KMS-11 (cell line): Measurements from ENCODE around the gene TTLL13.
"Not testable (repeated sequence)": the region's sequence is repeated elsewhere in the genome, so short reads cannot be mapped to it uniquely, and the experiment has no call there.

Source experiments
- H2AFZ ChIP-seq: fragments of 200-600 bp; sonication (generic); 2 replicates; pipeline ENCODE4 v1.6.1; 2016; ENCODE audit warnings: antibody characterized with exemption, mixed run types, low read depth
- H3K27ac ChIP-seq: fragments of 200-600 bp; sonication (generic); 2 replicates; pipeline ENCODE4 v1.6.1; 2016; ENCODE audit warnings: mild to moderate bottlenecking, mixed run types
- H3K27me3 ChIP-seq: fragments of 200-600 bp; sonication (generic); 2 replicates; pipeline ENCODE4 v1.6.1; 2017; ENCODE audit warnings: mild to moderate bottlenecking, low read depth, mixed run types, moderate library complexity; ENCODE audit not compliant: insufficient read depth
- H3K36me3 ChIP-seq: fragments of 200-600 bp; sonication (generic); 2 replicates; pipeline ENCODE4 v1.6.1; 2017; ENCODE audit warnings: mild to moderate bottlenecking, mixed run types; ENCODE audit not compliant: insufficient read depth
- H3K4me1 ChIP-seq: fragments of 200-600 bp; sonication (generic); 2 replicates; pipeline ENCODE4 v1.6.1; 2016; ENCODE audit warnings: mild to moderate bottlenecking, low read depth, mixed run types; ENCODE audit not compliant: poor library complexity, severe bottlenecking
- H3K4me2 ChIP-seq: fragments of 200-600 bp; sonication (generic); 2 replicates; pipeline ENCODE4 v1.7.0; 2016; ENCODE audit warnings: mild to moderate bottlenecking, mixed run types
- H3K4me3 ChIP-seq: fragments of 200-600 bp; sonication (generic); IDR thresholded peaks from 2 replicates; pipeline ENCODE4 v1.6.1; 2017; ENCODE audit warnings: low read depth, low read length, mixed read lengths; ENCODE audit not compliant: insufficient read depth
- H3K79me2 ChIP-seq: fragments of 200-600 bp; sonication (generic); 2 replicates; pipeline ENCODE4 v1.6.1; 2016; ENCODE audit warnings: low read depth, mixed run types; ENCODE audit not compliant: insufficient read depth
- H3K9ac ChIP-seq: fragments of 200-600 bp; sonication (generic); 2 replicates; pipeline ENCODE4 v1.6.1; 2016; ENCODE audit warnings: mild to moderate bottlenecking, mixed run types
- H4K20me1 ChIP-seq: fragments of 200-600 bp; sonication (generic); 2 replicates; pipeline ENCODE4 v1.6.1; 2016; ENCODE audit warnings: mild to moderate bottlenecking, mixed run types; ENCODE audit not compliant: insufficient read depth
- CTCF ChIP-seq: fragments of 200-600 bp; sonication (generic); conservative IDR thresholded peaks from 2 replicates; pipeline ENCODE4 v1.6.1; 2017; ENCODE audit warnings: low read depth, mild to moderate bottlenecking, antibody characterized with exemption, low read length, moderate library complexity, mixed read lengths

Gene TTLL13

GRCh38 chr15:90294159-90294558 is 44.8 kb downstream of the TTLL13 start:
- no peak overlapping the region for H3K9ac ChIP-seq
- no peak overlapping the region for H2AFZ ChIP-seq
- H3K4me1 ChIP-seq: peaks cover 26% of the 10 kb centered on the region
- no peak overlapping the region for H3K4me3 ChIP-seq
- H4K20me1 ChIP-seq: no peaks in the 10 kb centered on the region
- no peak overlapping the region for H3K27ac ChIP-seq
- no peaks in the 10 kb centered on the region for H3K79me2 ChIP-seq
- no peak overlapping the region for H3K4me2 ChIP-seq
- no peaks in the 10 kb centered on the region for H3K36me3 ChIP-seq
- H3K27me3 ChIP-seq: no peaks in the 10 kb centered on the region
- TF ChIP-seq CTCF: no peak

- Histone ChIP-seq H3K27ac (no peak overlapping the region), H3K36me3 (no peaks in the 10 kb centered on the region), H3K9ac (no peak overlapping the region), H3K79me2 (no peaks in the 10 kb centered on the region), H2AFZ (no peak overlapping the region), H4K20me1 (no peaks in the 10 kb centered on the region), H3K4me1 (peaks cover 26% of the 10 kb centered on the region), H3K4me3 (no peak overlapping the region), H3K27me3 (no peaks in the 10 kb centered on the region), H3K4me2 (no peak overlapping the region)
- no peak for TF ChIP-seq CTCF
These were observed 45.4 kb downstream of the TTLL13 start for GRCh38 chr15:90294601-90295269.

- Histone ChIP-seq H3K4me1 (peaks cover 26% of the 10 kb centered on the region), H3K36me3 (no peaks in the 10 kb centered on the region), H3K79me2 (no peaks in the 10 kb centered on the region), H4K20me1 (no peaks in the 10 kb centered on the region), H3K4me2 (no peak overlapping the region), H2AFZ (no peak overlapping the region), H3K27ac (no peak overlapping the region), H3K9ac (no peak overlapping the region), H3K4me3 (no peak overlapping the region), H3K27me3 (no peaks in the 10 kb centered on the region)
- no peak for TF ChIP-seq CTCF
These were observed 45.9 kb downstream of the TTLL13 start for GRCh38 chr15:90295270-90295648.

- H3K27me3 ChIP-seq, H2AFZ ChIP-seq, H3K9ac ChIP-seq, H3K4me2 ChIP-seq, H3K4me3 ChIP-seq, H4K20me1 ChIP-seq, H3K36me3 ChIP-seq, H3K27ac ChIP-seq, H3K79me2 ChIP-seq: not testable (repeated sequence)
- H3K4me1 ChIP-seq: peaks cover 21% of the 10 kb centered on the region
These were observed 47.0 kb downstream of the TTLL13 start for GRCh38 chr15:90296316-90296884.

GRCh38 chr15:90297021-90297420 is 47.7 kb downstream of the TTLL13 start:
- no peak for TF ChIP-seq CTCF
- H3K27me3 ChIP-seq: no peaks in the 10 kb centered on the region
- no peak overlapping the region for H3K9ac ChIP-seq
- no peak overlapping the region for H3K4me2 ChIP-seq
- H3K4me1 ChIP-seq: peaks cover 14% of the 10 kb centered on the region
- no peaks in the 10 kb centered on the region for H3K36me3 ChIP-seq
- no peak overlapping the region for H2AFZ ChIP-seq
- H3K79me2 ChIP-seq: no peaks in the 10 kb centered on the region
- H4K20me1 ChIP-seq: no peaks in the 10 kb centered on the region
- H3K4me3 ChIP-seq: no peak overlapping the region
- H3K27ac ChIP-seq: no peak overlapping the region
